Uterus (tissue), 4 donors: ENCODE measurements around the gene ZFYVE1. TPM values are rescaled to one million over a fixed set of nuclear protein-coding genes. Genes with fewer than 3 reads are reported as not detected.

Experiments used
- DNase-seq, 2 donors: peaks; one replicate each; pipeline ENCODE4 v3.0.0-alpha.2; 2019 to 2020
- H3K27ac ChIP-seq, 2 donors: fragments of 200-600 bp; sonication (generic); 1 replicate in 1 of 2; 2 replicates in 1 of 2; pipeline ENCODE4 v1.5.1; 2016 to 2018
- H3K27me3 ChIP-seq, 2 donors: fragments of 200-600 bp; sonication (generic); one replicate each; pipeline ENCODE4 v1.5.1; 2018 to 2019; ENCODE audit warnings: control low read depth in 1 of 2
- H3K36me3 ChIP-seq, 2 donors: fragments of 200-600 bp; sonication (generic); one replicate each; pipeline ENCODE4 v1.5.1; 2019; ENCODE audit warnings: control low read depth in 1 of 2
- H3K4me1 ChIP-seq, 2 donors: fragments of 200-600 bp; sonication (generic); one replicate each; pipeline ENCODE4 v1.5.1; 2018 to 2019; ENCODE audit warnings: control low read depth in 1 of 2
- H3K4me3 ChIP-seq, 2 donors: fragments of 200-600 bp; sonication (generic); 1 replicate in 1 of 2; 2 replicates in 1 of 2; pipeline ENCODE4 v1.5.1; 2018 to 2019; ENCODE audit warnings: mild to moderate bottlenecking in 1 of 2
- H3K9me3 ChIP-seq, 2 donors: fragments of 200-600 bp; sonication (generic); one replicate each; pipeline ENCODE4 v1.5.1; 2019; ENCODE audit warnings: control low read depth in 1 of 2
- POLR2A ChIP-seq, 2 donors: fragments of 450-650 bp; IDR thresholded peaks; one replicate each; pipeline ENCODE4 v1.6.1; 2016; ENCODE audit warnings: antibody characterized with exemption in 2 of 2, mild to moderate bottlenecking in 1 of 2, moderate library complexity in 1 of 2
- intact Hi-C: fragments of 100-400 bp; cut with DNase I; formaldehyde crosslinking; loops from one replicate; pipeline ENCODE4 v1.15.1; 2023; ENCODE audit warnings: low total_unique reads
- total RNA-seq, 4 donors: library from RNA; depleted of rRNA in 3 of 4; stranded (reverse); fragments of >200 nt in 3 of 4; gene quantifications; one replicate each; pipeline versions ENCODE4 v1.1.0 to v1.2.4, GENCODE V29; 2014 to 2023
- TF ChIP-seq, protein P1 (sequence below), 4 experiments: fragments of 200-600 bp in 2 of 4; fragments of 450-650 bp in 2 of 4; sonication (generic) in 2 of 4; IDR thresholded peaks; one replicate each; pipeline ENCODE4 v1.5.1; 2016 to 2019; ENCODE audit warnings: antibody characterized with exemption in 4 of 4, mild to moderate bottlenecking in 2 of 4, moderate library complexity in 1 of 4
- donor health status: DM: yes; HTN: yes; CAD: no.

Gene ZFYVE1
- total RNA-seq, 4 donors from 2014 or later: 3.2 to 14.7 (median 9.8) TPM

DNA sequence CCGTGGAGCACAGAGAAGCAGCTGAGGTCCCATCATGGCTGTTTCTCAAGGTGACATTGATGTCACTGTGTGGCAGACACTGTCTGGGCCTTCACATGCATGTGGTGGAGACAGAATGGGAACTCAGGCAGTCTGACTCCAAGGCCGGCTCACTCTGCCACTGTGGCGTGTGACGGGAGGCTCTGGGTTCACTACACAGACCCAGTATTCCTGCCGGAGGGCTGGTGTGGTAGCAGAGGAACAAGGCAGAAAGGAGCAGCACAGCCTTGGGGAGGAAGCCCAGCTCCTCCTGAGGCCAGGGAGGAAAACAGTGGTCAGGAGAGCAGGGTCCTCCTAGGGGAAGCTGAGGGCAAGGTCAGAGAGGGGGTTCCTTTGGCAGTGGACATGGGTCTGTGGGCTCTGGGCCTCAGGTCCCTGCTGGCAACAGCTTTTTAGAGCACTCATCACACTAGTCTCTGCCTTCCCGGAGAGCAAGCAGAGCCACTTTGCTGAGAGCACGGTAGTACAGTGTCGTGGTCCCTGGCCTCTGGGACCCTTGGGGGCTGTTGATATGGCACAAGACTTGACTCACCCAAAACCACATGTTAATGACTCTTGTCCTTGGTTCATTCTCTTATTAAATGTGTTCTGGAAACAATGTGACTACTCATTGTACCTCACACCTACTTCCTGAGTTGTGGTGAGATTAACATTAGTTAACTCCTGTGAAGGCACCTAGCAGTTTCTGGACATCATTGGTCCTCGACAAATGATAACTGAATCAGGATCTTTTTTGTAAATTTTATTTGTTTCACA lies 79.3 kb downstream of the ZFYVE1 start:
- H3K27ac ChIP-seq: no peak overlapping the region
- intact Hi-C loops: no loop called here
- TF ChIP-seq, protein P1, sequence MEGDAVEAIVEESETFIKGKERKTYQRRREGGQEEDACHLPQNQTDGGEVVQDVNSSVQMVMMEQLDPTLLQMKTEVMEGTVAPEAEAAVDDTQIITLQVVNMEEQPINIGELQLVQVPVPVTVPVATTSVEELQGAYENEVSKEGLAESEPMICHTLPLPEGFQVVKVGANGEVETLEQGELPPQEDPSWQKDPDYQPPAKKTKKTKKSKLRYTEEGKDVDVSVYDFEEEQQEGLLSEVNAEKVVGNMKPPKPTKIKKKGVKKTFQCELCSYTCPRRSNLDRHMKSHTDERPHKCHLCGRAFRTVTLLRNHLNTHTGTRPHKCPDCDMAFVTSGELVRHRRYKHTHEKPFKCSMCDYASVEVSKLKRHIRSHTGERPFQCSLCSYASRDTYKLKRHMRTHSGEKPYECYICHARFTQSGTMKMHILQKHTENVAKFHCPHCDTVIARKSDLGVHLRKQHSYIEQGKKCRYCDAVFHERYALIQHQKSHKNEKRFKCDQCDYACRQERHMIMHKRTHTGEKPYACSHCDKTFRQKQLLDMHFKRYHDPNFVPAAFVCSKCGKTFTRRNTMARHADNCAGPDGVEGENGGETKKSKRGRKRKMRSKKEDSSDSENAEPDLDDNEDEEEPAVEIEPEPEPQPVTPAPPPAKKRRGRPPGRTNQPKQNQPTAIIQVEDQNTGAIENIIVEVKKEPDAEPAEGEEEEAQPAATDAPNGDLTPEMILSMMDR (IDR thresholded peaks at IDR 0.05): no peak
- TF ChIP-seq POLR2A (IDR thresholded peaks at IDR 0.05): no peak
- H3K4me3 ChIP-seq: no peak overlapping the region
- no peaks in the 10 kb centered on the region for H3K36me3 ChIP-seq
- H3K9me3 ChIP-seq: no peaks in the 10 kb centered on the region
- DNase-seq: no peak
- no peaks in the 10 kb centered on the region for H3K27me3 ChIP-seq
- no peaks in the 10 kb centered on the region for H3K4me1 ChIP-seq

DNA sequence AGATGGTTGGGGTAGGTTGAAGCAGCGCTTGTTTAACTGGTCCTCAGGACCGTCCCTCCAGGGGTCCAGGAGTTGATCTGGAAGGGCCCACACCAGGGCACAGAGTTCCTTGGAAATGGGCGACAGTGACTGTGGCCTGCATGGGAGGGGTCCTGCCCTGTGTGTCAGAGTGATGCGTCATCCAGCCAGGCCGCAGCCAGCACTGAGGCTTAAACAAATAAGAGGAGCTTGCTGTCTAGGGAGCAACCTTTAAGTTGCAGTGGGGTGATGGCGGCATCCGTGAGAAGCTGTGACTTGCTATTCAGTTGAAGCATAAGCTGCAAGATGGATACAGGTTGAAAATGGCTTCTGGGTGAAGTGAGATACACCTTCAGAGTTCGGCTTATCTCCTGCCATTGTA lies 80.4 kb downstream of the ZFYVE1 start:
- Histone ChIP-seq H3K4me3 (no peak overlapping the region), H3K9me3 (no peaks in the 10 kb centered on the region), H3K36me3 (no peaks in the 10 kb centered on the region), H3K27ac (no peak overlapping the region), H3K27me3 (no peaks in the 10 kb centered on the region), H3K4me1 (no peaks in the 10 kb centered on the region)
- no peak for TF ChIP-seq POLR2A (IDR thresholded peaks at IDR 0.05)
- TF ChIP-seq, protein P1 (IDR thresholded peaks at IDR 0.05): no peak
- no peak for DNase-seq
- intact Hi-C loops: no loop called here

DNA sequence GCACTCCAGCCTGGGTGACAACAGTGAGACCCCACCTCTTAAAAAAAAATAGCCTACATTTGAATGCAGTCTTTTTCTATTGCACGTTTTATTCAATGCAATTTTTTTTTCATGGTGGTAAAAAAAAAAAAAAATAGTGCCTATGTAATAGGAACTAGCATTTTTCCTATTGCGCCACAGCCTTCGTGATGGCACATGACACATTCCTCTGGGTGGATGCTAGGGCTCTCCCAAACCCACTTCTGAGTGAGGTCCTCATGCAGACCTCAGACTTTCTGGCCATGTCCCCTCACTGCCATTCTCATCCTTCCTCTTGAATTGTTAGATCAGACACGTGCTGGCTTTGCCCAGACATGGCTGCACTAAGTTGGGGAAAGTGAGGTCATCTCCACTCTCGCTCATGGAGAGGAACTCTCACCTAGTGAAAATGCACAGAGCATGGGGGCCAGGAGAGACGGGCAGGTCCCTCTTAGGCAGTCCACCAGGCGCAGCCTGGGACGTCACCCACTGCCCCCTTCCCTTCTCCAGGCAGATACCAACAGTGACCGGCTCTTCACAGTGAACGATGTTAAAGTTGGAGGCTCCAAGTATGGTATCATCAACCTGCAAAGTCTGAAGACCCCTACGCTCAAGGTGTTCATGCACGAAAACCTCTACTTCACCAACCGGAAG lies 81.4 kb downstream of the ZFYVE1 start:
- Histone ChIP-seq H3K27me3 (no peaks in the 10 kb centered on the region), H3K4me3 (no peak overlapping the region), H3K36me3 (no peaks in the 10 kb centered on the region), H3K9me3 (no peaks in the 10 kb centered on the region), H3K27ac (no peak overlapping the region), H3K4me1 (no peaks in the 10 kb centered on the region)
- DNase-seq: no peak
- no peak for TF ChIP-seq POLR2A (IDR thresholded peaks at IDR 0.05)
- TF ChIP-seq, protein P1 (IDR thresholded peaks at IDR 0.05): no peak
- intact Hi-C loops: no loop called here

DNA sequence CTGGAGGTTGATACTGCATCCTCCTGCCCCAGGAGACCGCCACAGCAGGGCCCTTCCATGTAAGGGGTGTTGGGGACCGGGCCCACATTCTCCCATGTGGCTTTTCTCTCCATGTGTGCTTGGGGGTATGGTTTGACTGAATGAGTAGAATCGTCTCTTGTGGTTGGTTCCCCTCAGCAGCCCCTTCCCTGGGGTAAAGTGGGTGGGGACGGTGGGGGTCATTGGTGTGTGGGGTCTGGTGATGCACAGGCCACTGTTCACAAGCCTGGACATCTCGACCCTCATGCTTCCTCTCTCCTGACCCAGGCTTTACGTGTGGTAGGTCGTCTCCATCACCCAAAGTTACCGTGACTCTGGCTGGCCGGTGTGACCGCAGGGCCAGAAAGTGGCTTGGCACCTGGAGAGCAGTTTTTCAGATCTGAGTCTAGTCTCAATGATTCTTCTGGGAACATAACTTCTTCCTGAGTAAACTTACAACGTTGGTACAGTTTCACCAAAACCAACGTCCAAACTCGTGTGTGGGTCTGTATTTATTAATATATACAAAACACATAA lies 83.0 kb downstream of the ZFYVE1 start:
- Histone ChIP-seq H3K4me3 (no peak overlapping the region), H3K27ac (no peak overlapping the region), H3K27me3 (no peaks in the 10 kb centered on the region), H3K4me1 (no peaks in the 10 kb centered on the region), H3K9me3 (no peaks in the 10 kb centered on the region), H3K36me3 (no peaks in the 10 kb centered on the region)
- TF ChIP-seq, protein P1 (IDR thresholded peaks at IDR 0.05): no peak
- TF ChIP-seq POLR2A (IDR thresholded peaks at IDR 0.05): no peak
- intact Hi-C loops: no loop called here
- DNase-seq: no peak

DNA sequence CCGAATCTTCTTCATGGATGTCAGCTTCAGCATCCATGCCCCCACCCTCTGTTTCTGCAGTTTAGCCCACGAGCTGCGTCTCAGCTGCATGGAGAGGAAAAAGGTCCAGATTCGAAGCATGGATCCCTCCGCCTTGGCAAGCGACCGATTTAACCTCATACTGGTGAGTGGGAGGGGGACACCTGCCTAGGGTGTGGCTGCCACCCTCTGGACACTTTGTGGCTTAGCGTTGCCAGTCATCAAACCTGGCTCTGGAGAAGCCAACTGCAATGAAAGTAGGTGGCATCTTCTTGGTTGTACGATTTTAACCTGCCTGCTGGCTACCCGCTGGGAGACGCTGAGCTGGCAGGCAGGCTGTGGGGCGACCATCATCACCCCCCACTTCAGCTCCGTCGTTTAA lies 84.0 kb downstream of the ZFYVE1 start:
- Histone ChIP-seq H3K4me1 (no peaks in the 10 kb centered on the region), H3K36me3 (no peaks in the 10 kb centered on the region), H3K27me3 (no peaks in the 10 kb centered on the region), H3K27ac (no peak overlapping the region), H3K4me3 (no peak overlapping the region), H3K9me3 (no peaks in the 10 kb centered on the region)
- no peak for TF ChIP-seq POLR2A (IDR thresholded peaks at IDR 0.05)
- TF ChIP-seq, protein P1 (IDR thresholded peaks at IDR 0.05): no peak
- DNase-seq: no peak
- intact Hi-C loops: no loop called here
